HG03064 (cell line): Measurements from ENCODE around the gene TSKU.

Experiments
- ATAC-seq: cut with Tn5 transposase; IDR thresholded peaks from one replicate; pipeline ENCODE4 v1.9.1; 2021; ENCODE audit warnings: low read depth; ENCODE audit not compliant: unreplicated experiment

TSKU gene

GRCh38 chr11:76769645-76770586, 13.2 kb upstream of the TSKU start:
- ATAC-seq, result no peak

- ATAC-seq, result no peak
These were observed 12.3 kb upstream of the TSKU start for GRCh38 chr11:76770642-76771445.

GRCh38 chr11:76771446-76772099, 11.6 kb upstream of the TSKU start:
- no peak for ATAC-seq

GRCh38 chr11:76772100-76772782, 10.9 kb upstream of the TSKU start:
- ATAC-seq, result no peak

- ATAC-seq, result no peak
These were observed 10.4 kb upstream of the TSKU start for GRCh38 chr11:76772783-76773106.

GRCh38 chr11:76773921-76774361, 9.2 kb upstream of the TSKU start:
- ATAC-seq, result no peak

GRCh38 chr11:76776472-76776871, 6.7 kb upstream of the TSKU start:
- ATAC-seq, result no peak

GRCh38 chr11:76777305-76777704, 5.9 kb upstream of the TSKU start:
- no peak for ATAC-seq

GRCh38 chr11:76777876-76778275, 5.3 kb upstream of the TSKU start:
- ATAC-seq, result no peak

- no peak for ATAC-seq
These were observed 4.3 kb upstream of the TSKU start for GRCh38 chr11:76778874-76779273.

- ATAC-seq, result no peak
These were observed 1.9 kb upstream of the TSKU start for GRCh38 chr11:76781046-76781801.

- no peak for ATAC-seq
These were observed 1.2 kb upstream of the TSKU start for GRCh38 chr11:76781807-76782530.

- no peak for ATAC-seq
These were observed 444 bp upstream of the TSKU start for GRCh38 chr11:76782531-76783293.

GRCh38 chr11:76783896-76784813, 999 bp downstream of the TSKU start:
- no peak for ATAC-seq

GRCh38 chr11:76785513-76785912, 2.4 kb downstream of the TSKU start:
- ATAC-seq, result no peak

GRCh38 chr11:76786016-76786415, 2.9 kb downstream of the TSKU start:
- ATAC-seq, result no peak

GRCh38 chr11:76786441-76787014, 3.4 kb downstream of the TSKU start:
- ATAC-seq, result no peak
